ENCODE measurements around the gene CLVS2.

CLVS2 gene

GRCh38 chr6:122995921-122996793, at the start of gene CLVS2:
Gene CLVS2 (plus strand): TSS chr6:122996235. CDS start chr6:122997778, 1,543 bp downstream.
- no peak for DNase-seq (ENCODE audit: low read depth in 3 of 3)

GRCh38 chr6:122947355-122947754, 48.7 kb upstream of the CLVS2 start:
- no peak for DNase-seq (ENCODE audit: low read depth in 3 of 3)

- DNase-seq (ENCODE audit: low read depth in 3 of 3), result no peak
Measured at GRCh38 chr6:122953766-122954165, 42.3 kb upstream of the CLVS2 start.

- no peak for DNase-seq (ENCODE audit: low read depth in 3 of 3)
Measured at GRCh38 chr6:122956376-122956775, 39.7 kb upstream of the CLVS2 start.

- DNase-seq (ENCODE audit: low read depth in 3 of 3), result no peak
Measured at GRCh38 chr6:122962000-122962624, 33.9 kb upstream of the CLVS2 start.

GRCh38 chr6:122969999-122970533, 26.0 kb upstream of the CLVS2 start:
- no peak for DNase-seq (ENCODE audit: low read depth in 3 of 3)

- DNase-seq (ENCODE audit: low read depth in 3 of 3), result no peak
Measured at GRCh38 chr6:122977180-122977579, 18.9 kb upstream of the CLVS2 start.

- DNase-seq (ENCODE audit: low read depth in 3 of 3), result no peak
Measured at GRCh38 chr6:122984393-122984792, 11.6 kb upstream of the CLVS2 start.

GRCh38 chr6:122994256-122994655, 1.8 kb upstream of the CLVS2 start:
- no peak for DNase-seq (ENCODE audit: low read depth in 3 of 3)

GRCh38 chr6:122996794-122997505, 915 bp downstream of the CLVS2 start:
- no peak for DNase-seq (ENCODE audit: low read depth in 3 of 3)

- DNase-seq (ENCODE audit: low read depth in 3 of 3), result no peak
Measured at GRCh38 chr6:122997541-122998150, 1.6 kb downstream of the CLVS2 start.

DNA sequence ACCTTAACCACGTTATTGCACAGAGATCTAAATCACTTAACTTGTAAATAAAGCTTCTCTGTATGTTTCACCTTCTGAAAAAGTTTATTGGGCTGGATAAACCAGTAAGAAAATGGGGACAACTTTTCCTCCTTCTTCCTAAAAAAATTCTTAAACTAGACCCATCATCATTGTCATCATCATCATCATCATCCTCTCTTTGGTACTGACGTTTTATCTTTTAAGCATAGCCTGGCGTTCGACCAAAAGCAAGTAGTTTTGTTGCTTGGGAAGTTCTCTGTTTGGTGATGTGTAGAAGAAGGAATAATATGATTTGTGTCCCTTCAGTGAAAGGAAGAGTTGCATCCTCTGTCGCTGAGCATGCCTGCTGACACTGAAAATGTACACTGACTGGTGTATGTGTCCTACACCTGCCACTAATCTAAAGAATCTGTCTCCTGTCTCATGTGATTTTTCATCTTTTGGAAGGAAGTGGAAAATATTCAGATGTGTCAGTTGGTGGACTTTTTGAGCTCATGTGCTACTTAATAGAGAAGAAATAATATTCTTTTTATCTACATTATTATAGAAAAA, 2.5 kb downstream of the CLVS2 start:
- DNase-seq (ENCODE audit: low read depth in 3 of 3), result no peak

DNA sequence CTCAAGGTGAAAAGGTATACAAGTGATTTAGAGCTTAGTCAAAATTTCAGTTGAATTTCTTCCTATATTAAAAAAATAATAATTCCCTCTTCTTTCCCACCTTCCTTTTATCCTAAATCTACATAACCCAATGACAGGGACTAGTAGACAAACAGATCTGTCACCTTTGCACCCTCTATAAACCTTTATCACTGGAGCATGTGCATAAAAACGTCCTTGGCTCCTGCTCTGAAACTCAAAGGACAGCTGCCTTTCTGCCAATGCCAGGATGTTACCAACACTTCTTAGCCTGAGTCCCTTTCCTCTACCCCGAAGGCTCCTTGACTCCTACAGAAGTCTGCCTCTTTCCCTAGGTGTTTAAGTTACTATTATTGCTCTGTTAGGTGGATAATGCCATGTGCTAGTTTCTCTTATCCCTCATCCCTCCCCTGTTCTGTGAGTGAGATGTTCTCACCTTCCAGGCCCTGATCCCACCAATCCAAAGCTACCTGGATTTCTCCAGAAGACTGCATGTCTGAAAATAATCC, 4.3 kb downstream of the CLVS2 start:
- DNase-seq (ENCODE audit: low read depth in 3 of 3), result no peak

GRCh38 chr6:123001540-123001939, 5.5 kb downstream of the CLVS2 start:
- no peak for DNase-seq (ENCODE audit: low read depth in 3 of 3)

GRCh38 chr6:123007885-123008284, 11.8 kb downstream of the CLVS2 start:
- no peak for DNase-seq (ENCODE audit: low read depth in 3 of 3)

DNA sequence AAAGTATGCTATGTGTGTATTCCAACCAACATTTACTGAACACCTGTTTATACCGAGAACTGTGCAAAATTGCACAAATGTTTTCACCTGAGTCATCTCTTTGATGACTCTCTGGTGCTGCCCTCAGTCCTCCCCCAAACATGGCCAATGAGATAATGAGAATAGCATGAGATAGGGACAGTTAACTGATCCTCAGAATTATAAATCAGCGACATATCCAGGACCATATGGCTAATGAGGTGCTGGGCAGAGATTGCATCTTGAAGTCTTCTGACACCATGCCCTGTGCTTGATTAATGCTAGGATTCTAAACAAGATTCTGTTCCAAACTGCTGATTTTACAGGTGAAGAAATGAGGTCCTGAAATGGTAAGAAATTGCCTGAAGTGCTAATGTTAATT, 13.0 kb downstream of the CLVS2 start:
- no peak for DNase-seq (ENCODE audit: low read depth in 3 of 3)

DNA sequence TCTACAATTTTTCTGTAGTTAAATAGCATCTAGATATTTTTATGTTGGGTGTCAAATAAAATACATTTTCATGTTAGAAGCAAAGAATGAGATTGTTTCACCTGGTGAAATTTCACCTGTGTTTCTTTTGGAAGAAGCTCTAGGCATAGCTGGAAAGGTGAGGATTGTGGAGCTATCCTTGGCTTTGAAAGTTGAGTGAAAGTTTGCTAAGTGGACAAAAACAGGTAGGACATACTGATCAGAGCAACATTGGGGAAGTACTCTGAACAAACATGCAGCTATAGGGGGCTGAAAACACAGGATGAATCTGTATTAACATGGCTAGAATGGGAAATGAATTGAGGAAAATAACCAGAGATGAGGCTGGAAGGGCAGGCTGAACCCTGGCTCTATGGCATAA, 18.8 kb downstream of the CLVS2 start:
- DNase-seq (ENCODE audit: low read depth in 3 of 3), result no peak

DNA sequence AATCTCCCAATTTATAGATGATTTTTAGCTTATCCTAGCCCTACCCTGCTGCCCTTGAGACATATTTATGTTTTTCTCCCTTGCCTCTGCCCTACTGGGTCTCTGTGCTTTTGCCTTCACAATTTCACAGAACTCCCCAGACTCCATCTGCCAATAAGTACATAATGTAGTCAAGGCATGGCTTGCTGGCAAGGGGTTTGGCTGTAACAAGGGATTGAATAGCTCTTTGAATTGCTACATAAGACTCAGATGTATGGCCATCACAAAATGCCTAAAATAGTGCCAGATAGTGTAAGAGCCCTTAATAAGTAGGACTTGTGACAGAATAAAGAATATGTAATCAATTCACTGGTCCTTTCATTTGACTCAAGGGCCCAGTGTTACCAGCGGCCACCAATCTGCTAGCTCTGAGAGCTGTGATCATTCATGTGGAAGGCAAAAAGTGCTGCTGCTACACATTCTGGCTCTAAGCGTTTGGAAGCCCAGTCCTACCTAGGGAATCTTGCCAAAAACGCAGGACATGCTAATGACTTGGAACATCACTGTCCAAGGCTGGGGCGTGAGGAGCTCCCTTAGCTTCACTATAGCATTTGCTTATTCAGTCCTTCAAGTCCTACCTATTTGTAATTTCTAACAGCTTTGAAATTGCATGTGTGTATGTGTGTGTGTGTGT, 20.5 kb downstream of the CLVS2 start:
- DNase-seq (ENCODE audit: low read depth in 3 of 3), result no peak

DNA sequence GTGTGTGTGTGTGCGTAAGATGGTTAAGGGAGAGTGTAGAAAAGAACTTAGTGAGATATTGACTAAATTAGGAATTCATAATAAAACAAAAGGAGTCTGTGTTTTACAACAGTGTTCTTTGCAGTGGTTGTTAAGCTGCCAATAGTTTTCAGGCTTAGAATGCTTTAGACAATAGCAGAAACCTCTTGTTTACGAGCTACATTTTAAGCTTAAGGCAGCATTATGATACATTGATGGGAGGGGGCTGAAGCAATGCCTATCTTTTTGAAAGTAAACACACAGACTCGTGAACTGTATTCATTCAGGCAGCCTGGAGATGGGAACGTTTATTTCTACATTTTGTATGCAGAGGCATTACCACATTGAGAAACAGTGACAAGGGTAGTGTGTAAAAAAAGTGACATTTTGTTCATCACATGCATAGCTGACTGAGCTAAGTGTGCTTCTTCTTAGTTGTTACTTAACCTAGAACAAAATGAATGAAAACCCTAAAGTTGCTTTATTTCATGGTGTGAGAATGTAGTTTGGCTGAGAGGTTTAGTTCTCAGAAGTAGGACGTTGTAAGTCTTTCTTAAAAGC, 21.2 kb downstream of the CLVS2 start:
- no peak for DNase-seq (ENCODE audit: low read depth in 3 of 3)

DNA sequence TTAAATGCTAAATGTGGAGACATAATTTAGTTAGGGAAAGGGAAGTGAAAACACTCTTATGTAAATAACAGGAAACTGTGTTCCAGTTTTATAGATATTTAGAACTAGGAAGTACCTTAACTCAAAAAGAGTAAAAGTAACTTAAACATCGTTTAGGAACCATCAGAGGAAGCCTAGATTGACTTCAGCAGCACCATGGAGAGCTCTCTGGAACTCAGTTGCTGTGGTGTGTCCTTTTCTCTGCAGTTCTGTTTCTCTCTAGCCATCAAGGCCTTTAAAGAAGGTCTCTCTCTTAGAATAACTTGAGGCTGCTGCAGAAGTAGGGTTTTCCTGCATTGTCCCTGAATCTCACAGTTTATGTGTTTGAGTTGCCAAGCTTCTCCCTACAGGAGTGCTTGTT, 26.9 kb downstream of the CLVS2 start:
- DNase-seq (ENCODE audit: low read depth in 3 of 3), result no peak

Measured in stimulated activated CD4-positive, alpha-beta T cell treated with anti-CD3 and anti-CD28 coated beads, TNF-alpha, amount 100 ng/mL, for 24 hours (primary cell).